Adipose tissue (tissue), 3 donors: ENCODE data around the gene ZNF276. TPM values are rescaled to one million over a fixed set of nuclear protein-coding genes. Genes with fewer than 3 reads are reported as not detected.

ENCODE experiments used
- H3K27ac ChIP-seq: one replicate; pipeline ENCODE4 v1.5.1; 2013; ENCODE audit warnings: low read depth, low read length
- WGBS, 3 donors: extraction: QIAGEN DNeasy Blood & Tissue Kit; methylation state at CpG; one replicate each; pipeline ENCODE4 v1.1.7; 2013; 5-methylcytosine and 5-hydroxymethylcytosine counted together
- polyA plus RNA-seq, 3 donors: library from polyadenylated mRNA; stranded (reverse); fragments of 200-250 nt; gene quantifications; one replicate each; pipeline ENCODE4 v1.2.3, GENCODE V29; 2013
- donor health status: healthy with polysubstance abuse.
- donor health status: Bipolar disorder and iron deficiency.
- donor health status: healthy.

ZNF276 gene
- polyA plus RNA-seq, 3 donors = 10.7 to 22.5 (median 20.1) TPM

- H3K27ac ChIP-seq = no peak overlapping the region
- 82 to 87% (median 85%) methylated on average over 19 of the region's 19 CpGs for WGBS, 3 donors
These were observed 11.5 kb upstream of the ZNF276 start for GRCh38 chr16:89709716-89710432.

DNA sequence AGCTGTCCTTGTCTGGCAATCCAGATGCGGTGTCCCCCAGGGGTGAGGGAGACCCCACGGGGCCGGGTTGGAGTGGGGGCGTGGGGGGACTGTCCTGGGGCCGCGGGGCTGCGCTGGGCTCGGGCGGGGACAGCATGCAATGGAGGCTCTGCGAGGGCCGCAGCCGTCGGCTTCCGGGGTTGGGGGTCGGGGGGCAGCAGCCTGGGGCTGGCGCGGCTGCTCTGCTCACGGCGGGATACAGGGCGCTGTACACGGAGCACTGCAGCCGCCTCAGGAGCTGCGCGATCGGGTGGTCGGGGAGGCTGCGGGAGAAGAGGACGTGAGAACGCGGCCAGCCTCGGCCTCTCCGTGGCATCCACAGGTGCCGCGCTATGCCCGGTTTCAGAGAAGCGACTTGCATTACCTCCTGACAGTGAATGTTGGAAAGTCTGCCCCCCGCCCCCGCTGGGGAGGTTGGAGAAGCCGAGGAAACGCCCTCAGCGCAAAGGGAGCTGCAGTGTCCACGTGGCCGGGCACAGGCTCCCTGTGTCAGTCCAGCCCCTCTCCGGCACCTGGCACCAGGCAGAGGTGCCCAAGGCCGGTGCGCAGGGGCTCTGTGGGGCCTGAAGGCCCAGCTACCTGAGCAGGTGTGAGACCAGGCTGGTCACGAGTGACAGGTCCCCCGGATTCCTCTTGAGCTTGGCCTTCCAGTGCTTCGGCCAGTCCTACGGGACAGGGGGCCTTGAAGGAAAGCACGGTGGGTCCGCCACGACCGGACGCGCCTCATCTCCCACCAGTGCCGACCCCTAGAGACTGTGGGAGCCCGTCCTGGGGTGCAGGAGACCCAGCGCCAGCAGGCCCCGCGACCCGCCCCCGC is 10.4 kb upstream of the ZNF276 start:
- 73 to 81% (median 81%) methylated on average over 51 to 63 of the region's 63 CpGs for whole genome bisulfite sequencing, 3 donors
- H3K27ac ChIP-seq = no peak overlapping the region

GRCh38 chr16:89711601-89712273 is 9.6 kb upstream of the ZNF276 start:
- WGBS, 3 donors = 4 to 6% (median 4%) methylated on average over 35 to 48 of the region's 48 CpGs
- H3K27ac ChIP-seq = no peak overlapping the region

GRCh38 chr16:89712274-89712781 is 9.0 kb upstream of the ZNF276 start:
- 14 to 20% (median 16%) methylated on average over 17 to 22 of the region's 22 CpGs for whole genome bisulfite sequencing, 3 donors
- H3K27ac ChIP-seq = no peak overlapping the region

DNA sequence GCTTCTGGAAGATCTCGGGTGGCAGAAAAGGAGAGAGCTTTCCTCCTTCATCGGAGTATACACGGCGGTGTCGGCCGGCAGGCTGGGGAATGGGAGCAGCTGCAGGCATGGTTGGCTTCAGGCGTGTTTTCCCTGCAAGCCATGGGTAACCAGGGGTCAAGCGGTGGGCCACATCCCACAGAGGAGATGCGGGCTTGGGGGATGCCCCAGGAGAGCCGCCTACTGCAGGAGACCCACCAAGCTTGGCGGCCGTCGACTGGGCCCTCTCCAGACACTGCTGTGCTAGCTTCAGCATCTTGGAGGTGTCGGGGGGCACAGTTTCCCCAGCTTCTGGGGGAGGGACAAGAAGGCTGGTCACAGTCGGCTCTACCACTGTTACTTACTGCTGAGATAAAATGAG is 4.8 kb upstream of the ZNF276 start:
- 90 to 92% (median 91%) methylated on average over 15 of the region's 15 CpGs for WGBS, 3 donors
- H3K27ac ChIP-seq = no peak overlapping the region

DNA sequence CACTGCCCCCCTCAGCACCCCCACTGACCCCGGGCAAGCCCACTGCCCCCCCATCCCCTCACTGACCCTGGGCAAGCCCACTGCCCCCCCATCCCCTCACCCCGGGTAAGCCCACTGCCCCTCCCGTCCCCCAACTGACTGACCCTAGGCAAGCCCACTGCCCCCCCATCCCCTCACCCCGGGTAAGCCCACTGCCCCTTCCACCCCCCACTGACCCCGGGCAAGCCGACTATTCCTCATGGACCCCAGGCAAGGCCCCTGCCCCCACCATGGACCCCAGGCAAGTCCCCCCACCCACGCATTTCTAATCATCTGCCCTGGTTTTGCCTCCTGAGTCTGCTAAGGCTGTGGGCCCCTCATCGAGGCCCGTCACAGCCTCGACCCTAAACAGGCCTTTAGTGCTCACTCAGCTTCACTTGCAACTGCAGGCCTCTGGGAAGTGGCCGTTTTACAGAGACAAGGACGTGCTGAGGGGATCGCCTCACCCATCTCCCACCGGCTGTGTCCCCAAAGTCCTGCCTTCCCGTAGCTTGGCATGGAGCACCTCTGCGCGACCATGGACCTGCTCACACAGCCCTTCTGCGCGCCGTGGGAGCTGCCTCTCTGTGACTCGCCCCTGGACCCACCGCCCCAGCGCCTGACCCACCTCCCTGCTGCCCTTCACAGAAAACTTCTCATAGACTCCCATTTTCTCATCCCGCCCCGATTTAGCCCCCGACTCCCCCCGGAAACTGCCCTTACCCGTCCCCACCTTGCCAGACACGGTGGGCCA is 4.2 kb upstream of the ZNF276 start:
- H3K27ac ChIP-seq = no peak overlapping the region
- 91 to 92% (median 91%) methylated on average over 26 to 29 of the region's 29 CpGs for WGBS, 3 donors

GRCh38 chr16:89717688-89718505 is 3.4 kb upstream of the ZNF276 start:
- WGBS, 3 donors = 85 to 87% (median 86%) methylated on average over 24 of the region's 24 CpGs

DNA sequence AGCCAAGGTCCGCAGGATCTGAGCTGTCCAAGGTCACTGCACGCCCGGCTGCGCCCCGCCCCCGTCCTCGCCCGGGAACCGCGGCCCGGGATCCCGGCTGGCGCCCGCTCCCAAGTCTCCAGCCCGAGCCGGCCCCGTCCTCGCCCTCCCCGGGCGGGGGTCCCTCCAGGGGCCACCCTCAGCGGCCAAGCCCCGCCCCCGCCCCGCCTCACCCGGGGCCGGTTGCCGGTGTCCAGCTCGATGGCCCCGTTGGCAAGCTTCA is 855 bp upstream of the ZNF276 start:
- WGBS, 3 donors = 0 to 1% (median 0%) methylated on average over 22 to 29 of the region's 29 CpGs
- peak overlapping the region; percentile 71 for H3K27ac ChIP-seq

More at GRCh38 chr16:89717688-89718505, 3.4 kb upstream of the ZNF276 start:
- H3K27ac ChIP-seq = no peak overlapping the region

DNA sequence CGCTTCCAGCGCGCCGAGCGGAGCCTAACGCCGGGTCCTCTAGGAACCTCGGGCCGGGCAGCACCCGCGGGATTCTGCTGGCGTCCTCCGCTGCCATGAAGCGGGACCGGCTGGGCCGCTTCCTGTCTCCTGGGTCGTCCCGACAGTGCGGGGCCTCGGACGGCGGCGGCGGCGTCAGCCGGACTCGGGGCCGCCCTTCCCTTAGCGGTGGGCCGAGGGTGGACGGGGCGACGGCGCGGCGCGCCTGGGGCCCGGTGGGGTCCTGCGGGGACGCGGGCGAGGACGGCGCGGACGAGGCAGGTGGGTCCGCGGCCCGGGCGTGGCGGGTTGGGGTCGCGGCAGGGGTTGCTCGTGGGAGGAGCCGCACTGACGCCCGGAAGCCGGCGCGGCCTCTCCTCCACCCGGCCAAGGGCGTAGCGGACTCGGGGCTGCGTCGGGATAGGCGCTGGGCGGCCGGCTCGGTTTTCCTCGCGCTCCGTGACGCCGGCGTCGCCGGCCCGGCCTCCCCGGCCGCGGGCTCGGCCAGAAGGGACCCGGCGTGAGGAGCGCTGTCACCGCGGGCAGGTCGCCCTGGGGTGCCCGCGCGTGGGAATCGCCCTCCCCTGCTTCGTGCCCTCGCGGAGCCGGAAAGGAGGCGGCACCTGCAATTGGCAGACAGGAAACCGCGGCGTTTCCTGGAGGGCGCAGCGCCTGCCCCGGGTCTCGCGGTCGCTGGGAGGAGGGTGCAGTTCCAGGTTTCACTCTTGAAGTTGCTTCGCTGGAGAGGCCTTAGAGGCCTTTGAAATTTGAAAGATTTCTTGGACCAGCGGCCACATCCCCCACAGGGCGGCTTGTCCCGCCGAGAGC is 432 bp downstream of the ZNF276 start:
- 0 to 1% (median 1%) methylated on average over 67 to 112 of the region's 112 CpGs for WGBS, 3 donors
- H3K27ac ChIP-seq = peak overlapping the region; percentile 88

DNA sequence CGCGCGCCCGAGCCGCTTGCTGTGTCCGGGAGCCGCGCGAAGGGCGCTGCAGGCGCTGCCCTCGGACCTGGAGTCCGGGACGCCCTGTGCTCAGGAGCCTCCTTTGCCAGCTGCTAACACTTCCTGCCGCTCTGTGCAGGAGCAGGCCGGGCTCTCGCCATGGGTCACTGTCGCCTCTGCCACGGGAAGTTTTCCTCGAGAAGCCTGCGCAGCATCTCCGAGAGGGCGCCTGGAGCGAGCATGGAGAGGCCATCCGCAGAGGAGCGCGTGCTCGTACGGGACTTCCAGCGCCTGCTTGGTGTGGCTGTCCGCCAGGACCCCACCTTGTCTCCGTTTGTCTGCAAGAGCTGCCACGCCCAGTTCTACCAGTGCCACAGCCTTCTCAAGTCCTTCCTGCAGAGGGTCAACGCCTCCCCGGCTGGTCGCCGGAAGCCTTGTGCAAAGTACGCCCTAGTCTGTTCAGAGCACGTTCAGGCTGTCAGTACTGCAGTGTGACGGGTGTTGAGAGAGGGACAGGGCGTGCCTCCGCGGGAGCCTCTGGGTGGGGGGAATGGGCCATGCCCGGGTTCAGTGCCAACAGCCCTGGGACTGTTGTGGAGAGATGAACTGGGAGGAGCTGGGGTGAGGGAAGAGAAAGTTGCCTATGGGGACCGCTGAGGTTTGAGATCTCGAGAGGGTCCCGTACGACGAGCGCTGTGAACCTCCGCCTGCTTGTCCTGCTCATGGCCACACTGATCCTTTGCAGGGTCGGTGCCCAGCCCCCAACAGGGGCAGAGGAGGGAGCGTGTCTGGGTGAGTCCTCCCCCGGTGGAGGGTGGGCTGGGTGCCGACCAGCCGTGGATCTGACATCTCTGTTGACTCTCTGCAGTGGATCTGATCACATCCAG is 1.3 kb downstream of the ZNF276 start:
- no peak overlapping the region for H3K27ac ChIP-seq
- WGBS, 3 donors = 23 to 33% (median 27%) methylated on average over 56 of the region's 56 CpGs

- no peak overlapping the region for H3K27ac ChIP-seq
- 70 to 84% (median 72%) methylated on average over 30 of the region's 30 CpGs for WGBS, 3 donors
These were observed 2.2 kb downstream of the ZNF276 start for GRCh38 chr16:89723279-89724250.

DNA sequence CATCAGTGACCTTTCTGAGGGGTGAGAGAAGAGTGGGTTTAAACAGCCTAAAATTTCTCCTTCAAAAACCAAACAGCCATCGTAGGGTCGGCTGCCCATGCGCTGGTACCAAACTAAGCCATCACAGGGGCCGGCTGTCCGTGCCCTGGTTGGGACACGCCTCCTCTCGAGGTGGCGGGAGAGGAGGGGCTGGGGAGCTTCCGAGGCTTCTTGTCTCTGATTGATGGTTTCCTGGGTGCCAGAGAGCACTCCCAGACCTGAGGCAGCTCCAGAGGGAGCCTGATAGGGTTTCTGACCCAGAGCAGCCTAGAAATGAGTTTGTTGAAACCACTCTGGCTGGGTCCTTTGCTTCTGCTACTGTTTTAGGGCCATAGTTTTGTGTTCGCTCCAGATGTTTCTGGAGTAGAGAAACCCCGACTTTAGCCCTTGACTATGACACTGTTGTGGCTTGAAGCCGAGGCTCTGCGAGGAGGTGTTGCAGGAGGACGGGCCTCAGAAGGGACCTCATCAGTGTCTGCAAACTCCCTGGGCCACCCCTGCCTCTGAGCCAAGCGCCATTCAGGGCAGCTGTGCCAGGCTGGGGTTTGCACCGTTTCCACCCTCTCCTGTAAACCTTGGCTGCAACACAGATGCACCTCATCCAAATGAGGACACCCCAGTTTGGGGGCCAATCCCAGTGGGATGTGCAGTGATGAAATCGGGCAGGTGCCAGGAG is 6.2 kb downstream of the ZNF276 start:
- WGBS, 3 donors = 79 to 84% (median 80%) methylated on average over 17 of the region's 17 CpGs
- H3K27ac ChIP-seq = no peak overlapping the region

DNA sequence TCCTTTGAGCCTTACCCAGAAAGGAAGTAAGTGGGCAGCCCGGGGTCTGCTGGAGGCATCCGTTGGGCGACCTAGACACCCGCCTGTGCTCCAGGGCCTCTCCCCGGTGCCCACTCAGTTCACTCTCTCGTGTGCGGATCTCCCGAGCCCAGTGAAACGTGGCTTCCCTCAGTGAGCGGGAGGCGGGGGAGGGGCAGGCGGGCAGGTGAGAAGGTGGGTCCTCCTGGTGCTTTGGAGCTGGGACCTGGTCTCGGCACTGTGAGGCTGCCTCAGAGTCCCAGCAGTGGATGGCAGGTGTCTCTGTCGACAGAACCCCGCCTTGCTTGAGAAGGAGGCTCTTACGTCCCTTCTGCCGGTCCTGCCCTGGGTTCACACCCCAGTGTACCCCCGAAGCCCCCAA is 8.0 kb downstream of the ZNF276 start:
- WGBS, 3 donors = 91 to 95% (median 95%) methylated on average over 18 of the region's 18 CpGs
- H3K27ac ChIP-seq = no peak overlapping the region

DNA sequence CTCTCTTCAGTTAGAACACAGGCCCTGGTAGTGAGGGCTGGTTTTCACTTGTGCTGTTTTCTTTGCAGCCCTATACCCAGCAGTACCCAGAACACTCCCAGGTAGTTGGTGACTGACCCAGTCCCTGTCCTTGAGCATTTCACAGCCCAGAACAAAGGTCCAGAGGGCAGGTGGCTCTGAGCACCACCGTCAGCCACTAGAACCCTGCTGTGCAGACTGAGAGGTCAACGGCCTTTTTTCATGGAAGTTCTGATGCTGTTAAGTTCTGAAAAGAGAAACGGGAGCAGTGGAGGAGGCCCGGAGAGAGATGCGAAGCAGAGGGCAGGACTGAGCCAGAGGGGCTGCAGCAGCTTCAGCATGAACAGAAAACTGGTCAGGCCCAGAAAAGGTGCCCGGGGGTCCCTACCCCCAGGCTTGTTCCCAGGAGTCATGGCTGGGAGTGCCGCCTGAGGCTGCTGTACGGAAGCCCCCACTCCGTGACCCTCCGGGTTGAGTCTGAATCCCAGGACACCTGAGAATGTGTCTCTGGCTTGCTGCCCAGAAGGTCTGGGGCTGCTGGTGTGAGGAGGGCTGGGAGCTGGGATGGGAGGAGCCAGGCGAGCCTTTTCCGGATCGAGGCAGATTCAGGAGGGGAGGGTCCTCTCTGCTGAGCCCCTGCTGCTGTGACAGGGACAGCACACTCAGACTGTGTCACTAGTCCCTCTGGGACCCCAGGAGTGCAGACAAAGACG is 8.7 kb downstream of the ZNF276 start:
- H3K27ac ChIP-seq = no peak overlapping the region
- WGBS, 3 donors = 69 to 83% (median 81%) methylated on average over 14 of the region's 14 CpGs
